PC-3 (cell line): ENCODE results near the gene FRMD5. TPM values are rescaled to one million over a fixed set of nuclear protein-coding genes. Genes with fewer than 3 reads are reported as not detected.

Experiments used
- ATAC-seq: fragments of 200-7000 bp; cut with Tn5 transposase; 2 replicates; pipeline ENCODE4 v1.9.1; 2020; ENCODE audit warnings: mild to moderate bottlenecking, moderate library complexity
- BruUV-seq: library from RNA; stranded (reverse); fragments of 400-500 nt; replicated peaks from 2 replicates; lab custom pipeline; 2021; lab: Mats Ljungman, UMichigan
- CTCF ChIA-PET: fragments of 300-600 bp; sonication (Branson Sonifier 250); formaldehyde crosslinking; loops from one replicate; lab custom pipeline; 2022; ENCODE audit warnings: antibody characterized with exemption; lab: Charles Lee
- POLR2A ChIA-PET: fragments of 300-600 bp; sonication (Branson Sonifier 250); formaldehyde crosslinking; loops from one replicate; lab custom pipeline; 2022; ENCODE audit warnings: antibody characterized with exemption; ENCODE audit not compliant: unreplicated experiment; lab: Charles Lee
- DNase-seq: peaks from one replicate; pipeline ENCODE4 v3.0.0-alpha.2; 2015
- H2AFZ ChIP-seq: fragments of 300-600 bp; sonication (generic); 2 replicates; pipeline ENCODE4 v1.6.0; 2016; ENCODE audit warnings: antibody characterized with exemption, low read length
- H3F3A ChIP-seq: fragments of 300-600 bp; sonication (generic); one replicate; pipeline ENCODE4 v1.6.0; 2017; ENCODE audit warnings: antibody characterized with exemption, low read length, control low read depth, mild to moderate bottlenecking; ENCODE audit not compliant: unreplicated experiment
- H3K27ac ChIP-seq: fragments of 300-600 bp; sonication (generic); 2 replicates; pipeline ENCODE4 v1.5.1; 2016; ENCODE audit warnings: mild to moderate bottlenecking, low read length
- H3K27me3 ChIP-seq: fragments of 300-600 bp; sonication (generic); 2 replicates; pipeline ENCODE4 v1.6.1; 2016; ENCODE audit warnings: low read length, mixed read lengths
- H3K36me3 ChIP-seq: fragments of 300-600 bp; sonication (generic); 2 replicates; pipeline ENCODE4 v1.6.1; 2016; ENCODE audit warnings: low read depth, mixed run types, low read length, mixed read lengths
- H3K4me1 ChIP-seq: fragments of 300-600 bp; sonication (generic); 2 replicates; pipeline ENCODE4 v1.5.1; 2016; ENCODE audit warnings: low read length; ENCODE audit not compliant: insufficient read depth
- H3K4me2 ChIP-seq: fragments of 300-600 bp; sonication (generic); 2 replicates; pipeline ENCODE4 v1.6.0; 2016; ENCODE audit warnings: low read length
- H3K4me3 ChIP-seq: fragments of 300-600 bp; sonication (generic); 2 replicates; pipeline ENCODE4 v1.5.1; 2016; ENCODE audit warnings: mild to moderate bottlenecking, low read length, mixed read lengths
- H3K79me2 ChIP-seq: fragments of 300-600 bp; sonication (generic); 2 replicates; pipeline ENCODE4 v1.6.1; 2017; ENCODE audit warnings: low read length, mixed read lengths
- H3K9ac ChIP-seq: fragments of 300-600 bp; sonication (generic); 2 replicates; pipeline ENCODE4 v1.6.0; 2016; ENCODE audit warnings: mild to moderate bottlenecking, low read length
- H3K9me2 ChIP-seq: fragments of 300-600 bp; sonication (generic); replicated peaks from 2 replicates; pipeline ENCODE4 v1.6.1; 2016; ENCODE audit warnings: mixed run types, low read length, mixed read lengths
- H3K9me3 ChIP-seq: fragments of 300-600 bp; sonication (generic); 2 replicates; pipeline ENCODE4 v1.6.1; 2016; ENCODE audit warnings: low read length, mixed read lengths
- H4K20me1 ChIP-seq: fragments of 300-600 bp; sonication (generic); 2 replicates; pipeline ENCODE4 v1.6.1; 2016; ENCODE audit warnings: low read length, mixed read lengths
- EZH2 ChIP-seq: fragments of 300-600 bp; sonication (generic); IDR thresholded peaks from one replicate; pipeline ENCODE4 v1.6.1; 2017; ENCODE audit warnings: antibody characterized with exemption, mild to moderate bottlenecking, low read length; ENCODE audit not compliant: unreplicated experiment
- EZH2phosphoT487 ChIP-seq: fragments of 300-600 bp; sonication (generic); IDR thresholded peaks from 2 replicates; pipeline ENCODE4 v1.6.1; 2018; ENCODE audit warnings: mild to moderate bottlenecking, antibody characterized with exemption, low read length, borderline replicate concordance
- intact Hi-C: fragments of 100-400 bp; cut with micrococcal nuclease; formaldehyde crosslinking; loops from 2 replicates; pipeline ENCODE4 v1.9.0; 2023
- total RNA-seq: library from RNA; depleted of rRNA; stranded (reverse); fragments of >200 nt; gene quantifications from 2 replicates; pipeline ENCODE4 v1.2.3, GENCODE V29; 2014
- TF ChIP-seq, protein P1 (sequence below): fragments of 300-600 bp; sonication (generic); conservative IDR thresholded peaks from 2 replicates; pipeline ENCODE4 v1.5.1; 2017; ENCODE audit warnings: antibody characterized with exemption, low read depth, mild to moderate bottlenecking, low read length

FRMD5 gene
- total RNA-seq, 1 experiment from 2014 or later, result 8.7 TPM

- POLR2A ChIA-PET, result no interaction called here
- CTCF ChIA-PET, result no interaction called here
- TF ChIP-seq EZH2phosphoT487, result no peak
- TF ChIP-seq EZH2, result no peak
- TF ChIP-seq, protein P1, sequence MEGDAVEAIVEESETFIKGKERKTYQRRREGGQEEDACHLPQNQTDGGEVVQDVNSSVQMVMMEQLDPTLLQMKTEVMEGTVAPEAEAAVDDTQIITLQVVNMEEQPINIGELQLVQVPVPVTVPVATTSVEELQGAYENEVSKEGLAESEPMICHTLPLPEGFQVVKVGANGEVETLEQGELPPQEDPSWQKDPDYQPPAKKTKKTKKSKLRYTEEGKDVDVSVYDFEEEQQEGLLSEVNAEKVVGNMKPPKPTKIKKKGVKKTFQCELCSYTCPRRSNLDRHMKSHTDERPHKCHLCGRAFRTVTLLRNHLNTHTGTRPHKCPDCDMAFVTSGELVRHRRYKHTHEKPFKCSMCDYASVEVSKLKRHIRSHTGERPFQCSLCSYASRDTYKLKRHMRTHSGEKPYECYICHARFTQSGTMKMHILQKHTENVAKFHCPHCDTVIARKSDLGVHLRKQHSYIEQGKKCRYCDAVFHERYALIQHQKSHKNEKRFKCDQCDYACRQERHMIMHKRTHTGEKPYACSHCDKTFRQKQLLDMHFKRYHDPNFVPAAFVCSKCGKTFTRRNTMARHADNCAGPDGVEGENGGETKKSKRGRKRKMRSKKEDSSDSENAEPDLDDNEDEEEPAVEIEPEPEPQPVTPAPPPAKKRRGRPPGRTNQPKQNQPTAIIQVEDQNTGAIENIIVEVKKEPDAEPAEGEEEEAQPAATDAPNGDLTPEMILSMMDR, result no peak
- Histone ChIP-seq H3K4me2 (no peak overlapping the region), H2AFZ (no peak overlapping the region), H3K27ac (no peak overlapping the region), H3K27me3 (no peaks in the 10 kb centered on the region), H3K9me3 (no peaks in the 10 kb centered on the region), H4K20me1 (no peaks in the 10 kb centered on the region), H3K4me3 (no peak overlapping the region), H3K9ac (no peak overlapping the region), H3K79me2 (peaks cover 59% of the 10 kb centered on the region), H3F3A (no peaks in the 10 kb centered on the region), H3K4me1 (peaks cover 16% of the 10 kb centered on the region), H3K9me2 (no peaks in the 10 kb centered on the region), H3K36me3 (no peaks in the 10 kb centered on the region)
- ATAC-seq (no peak), DNase-seq (no peak)
- intact Hi-C loops, result no loop called here
- BruUV-seq, result no TSS peak
Observed at GRCh38 chr15:44188795-44189194, 6.3 kb downstream of the FRMD5 start.

DNA sequence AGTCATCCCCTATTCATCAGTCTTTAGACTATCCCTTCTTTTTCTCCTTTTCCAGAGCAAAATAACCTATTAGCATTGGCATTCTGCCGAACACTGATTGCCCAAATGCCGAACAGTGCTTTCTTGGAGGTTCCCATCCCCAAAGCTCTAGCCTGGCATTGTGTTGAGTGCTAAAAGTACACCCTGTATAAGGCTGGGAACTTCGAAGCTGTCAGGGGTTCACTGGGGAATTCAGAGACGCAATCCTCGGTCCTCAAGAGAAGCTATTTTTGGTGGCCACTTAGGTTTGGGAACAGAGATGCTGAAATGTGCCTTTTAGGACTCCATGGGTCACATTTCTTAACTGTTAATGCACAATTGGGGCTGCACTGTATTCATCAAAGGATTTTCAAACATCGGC, 8.4 kb downstream of the FRMD5 start:
- no peaks in the 10 kb centered on the region for H3K9me3 ChIP-seq
- H3F3A ChIP-seq, result no peaks in the 10 kb centered on the region
- TF ChIP-seq, protein P1, result no peak
- TF ChIP-seq EZH2phosphoT487 (no peak), EZH2 (no peak)
- H3K4me1 ChIP-seq, result no peaks in the 10 kb centered on the region; the same call in 1 of the 2 replicates
- no peak for ATAC-seq
- no peak overlapping the region for H3K9ac ChIP-seq
- no peak overlapping the region for H3K4me3 ChIP-seq
- no peaks in the 10 kb centered on the region for H3K36me3 ChIP-seq
- H4K20me1 ChIP-seq, result no peaks in the 10 kb centered on the region
- H3K27me3 ChIP-seq, result no peaks in the 10 kb centered on the region
- H3K4me2 ChIP-seq, result no peak overlapping the region
- H3K9me2 ChIP-seq, result no peaks in the 10 kb centered on the region
- ChIA-PET POLR2A (no interaction called here), CTCF (no interaction called here)
- intact Hi-C loops, result no loop called here
- H3K79me2 ChIP-seq, result peaks cover 47% of the 10 kb centered on the region
- H3K27ac ChIP-seq, result no peak overlapping the region
- no TSS peak for BruUV-seq
- H2AFZ ChIP-seq, result no peak overlapping the region
- no peak for DNase-seq

DNA sequence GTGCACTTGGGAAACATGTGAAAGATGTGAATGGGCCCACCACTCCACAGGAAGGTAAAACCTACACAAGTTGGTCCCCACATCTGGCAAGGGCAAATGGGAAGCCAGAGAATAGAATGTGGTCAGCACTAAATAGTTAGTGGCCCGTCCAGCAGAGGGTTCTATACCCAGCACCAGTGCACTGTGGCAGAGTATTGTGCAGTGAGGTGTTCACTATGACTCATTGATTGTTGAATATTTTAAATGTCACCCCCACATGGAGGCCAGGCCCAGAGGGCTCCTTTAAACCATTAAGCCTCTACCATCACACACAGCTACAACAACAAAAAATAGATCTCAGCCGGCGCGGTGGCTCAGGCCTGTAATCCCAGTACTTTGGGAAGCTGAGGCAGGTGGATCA, 11.7 kb downstream of the FRMD5 start:
- Histone ChIP-seq H4K20me1 (no peaks in the 10 kb centered on the region), H3K4me1 (no peaks in the 10 kb centered on the region; the same call in 1 of the 2 replicates), H3K27ac (no peak overlapping the region), H3K9ac (no peak overlapping the region), H3K9me3 (no peaks in the 10 kb centered on the region), H3K36me3 (no peaks in the 10 kb centered on the region), H3K4me2 (no peak overlapping the region), H3K79me2 (peaks cover 26% of the 10 kb centered on the region), H3F3A (no peaks in the 10 kb centered on the region), H3K4me3 (no peak overlapping the region), H3K27me3 (no peaks in the 10 kb centered on the region), H2AFZ (no peak overlapping the region), H3K9me2 (no peaks in the 10 kb centered on the region)
- POLR2A ChIA-PET, result no interaction called here
- peak; percentile 19 for DNase-seq
- no TSS peak for BruUV-seq
- CTCF ChIA-PET, result no interaction called here
- TF ChIP-seq EZH2, result no peak
- TF ChIP-seq EZH2phosphoT487, result no peak
- TF ChIP-seq, protein P1, result no peak
- intact Hi-C loops, result no loop called here
- peak; percentile 24; the same call in 1 of the 2 replicates for ATAC-seq
